SK-N-SH (cell line): ENCODE data around the gene MXD3. TPM values are rescaled to one million over a fixed set of nuclear protein-coding genes. Genes with fewer than 3 reads are reported as not detected.

Experiments
- CTCF ChIA-PET: fragments of 300-600, 350-600 bp; formaldehyde crosslinking; extraction: SDS; loops from one replicate; lab custom pipeline; 2021; lab: Yijun Ruan, JAX
- POLR2A ChIA-PET: fragments of 350-600 bp; sonication (Branson Sonifier 250); formaldehyde crosslinking; extraction: SDS; loops from one replicate; lab custom pipeline; 2020; ENCODE audit warnings: antibody characterized with exemption, inconsistent platforms; lab: Yijun Ruan, JAX
- DNase-seq: peaks from one replicate; pipeline ENCODE4 v3.0.0; 2012
- H2AFZ ChIP-seq: fragments of 200-600 bp; sonication (generic); 2 replicates; pipeline ENCODE4 v1.8.1; 2016; ENCODE audit warnings: antibody characterized with exemption, mild to moderate bottlenecking, low read depth
- H3F3A ChIP-seq: fragments of 200-600 bp; sonication (generic); replicated peaks from 2 replicates; pipeline ENCODE3; 2016; ENCODE audit warnings: antibody characterized with exemption, mild to moderate bottlenecking; ENCODE audit not compliant: insufficient read depth
- H3K27ac ChIP-seq, 2 experiments: fragments of 200-500 bp in 1 of 2; fragments of 200-600 bp in 1 of 2; sonication (Bioruptor generic) in 1 of 2; sonication (generic), shearing (Covaris generic) in 1 of 2; 2 replicates each; pipeline versions ENCODE4 v1.5.1 to v1.6.1; 2014 to 2016; ENCODE audit warnings: low read depth in 2 of 2, inconsistent platforms in 1 of 2, low read length in 1 of 2, mild to moderate bottlenecking in 1 of 2, mixed read lengths in 1 of 2
- H3K27me3 ChIP-seq: fragments of 200-600 bp; sonication (generic), shearing (Covaris generic); 2 replicates; pipeline ENCODE4 v1.6.1; 2016; ENCODE audit warnings: mixed run types; ENCODE audit not compliant: insufficient read depth
- H3K36me3 ChIP-seq, 2 experiments: fragments of 200-500 bp in 1 of 2; fragments of 200-600 bp in 1 of 2; sonication (Bioruptor generic) in 1 of 2; sonication (generic) in 1 of 2; replicated peaks in 1 of 2; 2 replicates each; pipeline versions ENCODE3 to v1.5.1; 2014 to 2016; ENCODE audit warnings: low read length in 1 of 2, mild to moderate bottlenecking in 1 of 2; ENCODE audit not compliant: insufficient read depth in 2 of 2, control insufficient read depth in 1 of 2
- H3K4me1 ChIP-seq, 2 experiments: fragments of 200-500 bp in 1 of 2; fragments of 200-600 bp in 1 of 2; sonication (Bioruptor generic) in 1 of 2; sonication (generic), shearing (Covaris generic) in 1 of 2; 2 replicates each; pipeline versions ENCODE4 v1.5.1 to v1.6.1; 2014 to 2016; ENCODE audit warnings: low read depth in 1 of 2, low read length in 1 of 2, mixed run types in 1 of 2; ENCODE audit not compliant: insufficient read depth in 2 of 2, control insufficient read depth in 1 of 2
- H3K4me2 ChIP-seq: fragments of 200-600 bp; sonication (generic), shearing (Covaris generic); 2 replicates; pipeline ENCODE4 v1.6.1; 2017; ENCODE audit warnings: mixed run types
- H3K4me3 ChIP-seq, 2 experiments: fragments of 200-500 bp in 1 of 2; fragments of 200-600 bp in 1 of 2; sonication (Bioruptor generic) in 1 of 2; sonication (generic), shearing (Covaris generic) in 1 of 2; 2 replicates each; pipeline versions ENCODE4 v1.5.1 to v1.8.1; 2014 to 2016; ENCODE audit warnings: low read depth in 2 of 2, inconsistent platforms in 1 of 2, low read length in 1 of 2, mild to moderate bottlenecking in 1 of 2, mixed read lengths in 1 of 2, moderate library complexity in 1 of 2
- H3K79me2 ChIP-seq: fragments of 200-600 bp; sonication (generic); 2 replicates; pipeline ENCODE4 v1.8.1; 2017; ENCODE audit warnings: mild to moderate bottlenecking; ENCODE audit not compliant: insufficient read depth
- H3K9ac ChIP-seq: fragments of 200-600 bp; sonication (generic); 2 replicates; pipeline ENCODE4 v1.6.1; 2017; ENCODE audit warnings: mixed run types
- H3K9me2 ChIP-seq: fragments of 200-600 bp; sonication (generic); 2 replicates; pipeline ENCODE4 v1.6.1; 2017; ENCODE audit warnings: mixed run types
- H3K9me3 ChIP-seq: fragments of 200-600 bp; sonication (generic); 2 replicates; pipeline ENCODE4 v1.6.1; 2017; ENCODE audit warnings: mixed run types, mild to moderate bottlenecking, moderate library complexity
- H4K20me1 ChIP-seq: fragments of 200-600 bp; sonication (generic); 2 replicates; pipeline ENCODE4 v1.6.1; 2017; ENCODE audit warnings: mild to moderate bottlenecking, mixed run types; ENCODE audit not compliant: insufficient read depth
- CHD2 ChIP-seq: fragments of 150-350 bp; IDR thresholded peaks from 2 replicates; pipeline ENCODE4 v1.6.1; 2018; ENCODE audit warnings: low read length; ENCODE audit not compliant: partially characterized antibody
- ELF1 ChIP-seq: IDR thresholded peaks from 2 replicates; pipeline ENCODE4 v1.4.0; 2012
- EP300 ChIP-seq, 2 experiments: IDR thresholded peaks; 2 replicates each; pipeline versions ENCODE4 v1.4.0 to v1.6.1; 2012; ENCODE audit warnings: borderline replicate concordance in 1 of 2, low read depth in 1 of 2, low read length in 1 of 2
- GABPA ChIP-seq: IDR thresholded peaks from 2 replicates; pipeline ENCODE4 v1.4.0; 2012; ENCODE audit warnings: low read depth, mild to moderate bottlenecking
- GATA2 ChIP-seq: sonication (generic); formaldehyde crosslinking; IDR thresholded peaks from 2 replicates; pipeline ENCODE4 v1.5.0; 2020; ENCODE audit warnings: mild to moderate bottlenecking, missing genetic modification reagents
- JUND ChIP-seq: IDR thresholded peaks from 2 replicates; pipeline ENCODE4 v1.4.0; 2012
- MAX ChIP-seq: IDR thresholded peaks from 2 replicates; pipeline ENCODE4 v1.4.0; 2012; ENCODE audit warnings: low read depth
- MEF2A ChIP-seq: IDR thresholded peaks from 2 replicates; pipeline ENCODE4 v1.4.0; 2012; ENCODE audit warnings: low read depth, borderline replicate concordance
- MXI1 ChIP-seq: IDR thresholded peaks from 2 replicates; pipeline ENCODE4 v1.6.1; 2012; ENCODE audit warnings: mild to moderate bottlenecking, low read depth, low read length, improper control_type of control experiment
- PBX3 ChIP-seq: IDR thresholded peaks from 2 replicates; pipeline ENCODE4; 2012
- RAD21 ChIP-seq: IDR thresholded peaks from 2 replicates; pipeline ENCODE4 v1.6.1; 2012; ENCODE audit warnings: mild to moderate bottlenecking, low read length
- RFX5 ChIP-seq: IDR thresholded peaks from 2 replicates; pipeline ENCODE4 v1.6.1; 2012; ENCODE audit warnings: mild to moderate bottlenecking, improper control_type of control experiment, low read length
- SIN3A ChIP-seq: IDR thresholded peaks from 2 replicates; pipeline ENCODE4 v1.6.1; 2012; ENCODE audit warnings: low read depth, mild to moderate bottlenecking, low read length, moderate library complexity, borderline replicate concordance
- SMC3 ChIP-seq: IDR thresholded peaks from 2 replicates; pipeline ENCODE4 v1.6.1; 2012; ENCODE audit warnings: low read depth, low read length, improper control_type of control experiment
- TAF1 ChIP-seq: IDR thresholded peaks from 2 replicates; pipeline ENCODE4 v1.6.1; 2012; ENCODE audit warnings: low read depth, mild to moderate bottlenecking, low read length, moderate library complexity, borderline replicate concordance
- USF1 ChIP-seq: IDR thresholded peaks from 2 replicates; pipeline ENCODE4 v1.4.0; 2012; ENCODE audit warnings: low read depth, borderline replicate concordance
- USF2 ChIP-seq: fragments of 150-350 bp; IDR thresholded peaks from 2 replicates; pipeline ENCODE4 v1.6.1; 2017; ENCODE audit warnings: antibody characterized with exemption, low read length, low read depth, borderline replicate concordance
- YY1 ChIP-seq: IDR thresholded peaks from 2 replicates; pipeline ENCODE4 v1.4.0; 2012; ENCODE audit warnings: low read depth, mild to moderate bottlenecking
- ZBTB33 ChIP-seq: IDR thresholded peaks from 2 replicates; pipeline ENCODE4 v1.4.0; 2012; ENCODE audit warnings: low read depth, borderline replicate concordance
- whole genome bisulfite sequencing: methylation state at CpG from one replicate; pipeline ENCODE4 v1.1.6; 2017; ENCODE audit warnings: low lambda C conversion rate; 5-methylcytosine and 5-hydroxymethylcytosine counted together
- polyA plus RNA-seq, 3 experiments: library from polyadenylated mRNA; depleted of rRNA; stranded (reverse); fragments of >200 nt; gene quantifications; 2 replicates each; pipeline ENCODE4 v1.2.3, GENCODE V29; 2012

Gene MXD3
- polyA plus RNA-seq, 1 of the 3 experiments (the other 2 are of a cell fraction): 22.6 TPM

GRCh38 chr5:177355162-177355867, 43.6 kb upstream of the MXD3 start:
- Histone ChIP-seq H3K9me3 (no peaks in the 10 kb centered on the region), H2AFZ (no peak overlapping the region), H3K27ac (no peak overlapping the region), H3K9me2 (no peaks in the 10 kb centered on the region), H3K79me2 (peaks cover 12% of the 10 kb centered on the region), H3K27me3 (no peaks in the 10 kb centered on the region), H4K20me1 (no peaks in the 10 kb centered on the region), H3K4me2 (no peak overlapping the region)
- DNase-seq: no peak
- 47% methylated on average over 1 of the region's 1 CpG for WGBS
- POLR2A ChIA-PET: no interaction called here
- TF ChIP-seq ZBTB33 (no peak), EP300 (IDR thresholded peaks at IDR 0.05; ENCODE audit: borderline replicate concordance in 1 of 2, low read depth in 1 of 2, low read length in 1 of 2) (no peak), RAD21 (no peak), ELF1 (no peak), MAX (no peak), MXI1 (no peak), USF1 (no peak), TAF1 (no peak), RFX5 (no peak), GATA2 (CRISPR knock-in tag) (no peak), PBX3 (no peak), GABPA (no peak)
- TF ChIP-seq, all 33 proteins: peak for 0
- H3F3A ChIP-seq: no peaks in the 10 kb centered on the region
- CTCF ChIA-PET: interaction anchor here (1.1 to 3.3 kb wide), 4 partner anchors 11 to 38 kb away, joined by 3 to 14 read pairs (median 6); no protein-coding TSS in a partner anchor
- H3K4me3 ChIP-seq: no peak overlapping the region
- H3K36me3 ChIP-seq: no peaks in the 10 kb centered on the region
- no peak overlapping the region for H3K9ac ChIP-seq
- H3K4me1 ChIP-seq: peaks cover 0 to 17% of the 10 kb centered on the region in 2 experiments; a peak in 2 of 4 replicates

- Histone ChIP-seq H3K79me2 (peaks cover 18% of the 10 kb centered on the region), H3K4me1 (peaks cover 0 to 23% of the 10 kb centered on the region in 2 experiments; a peak in 2 of 4 replicates), H4K20me1 (no peaks in the 10 kb centered on the region), H3K9ac (no peak overlapping the region), H2AFZ (no peak overlapping the region), H3K27ac (no peak overlapping the region), H3K27me3 (no peaks in the 10 kb centered on the region), H3K9me2 (no peaks in the 10 kb centered on the region)
- no peak for DNase-seq
- TF ChIP-seq USF2 (no peak), MEF2A (no peak), JUND (no peak), YY1 (no peak), TAF1 (no peak), ELF1 (no peak), SIN3A (no peak), SMC3 (no peak), EP300 (IDR thresholded peaks at IDR 0.05; ENCODE audit: borderline replicate concordance in 1 of 2, low read depth in 1 of 2, low read length in 1 of 2) (no peak), RFX5 (no peak), CHD2 (no peak)
- TF ChIP-seq, all 33 proteins: peak for 0
- Histone ChIP-seq H3K4me2 (no peak overlapping the region), H3F3A (no peaks in the 10 kb centered on the region), H3K9me3 (no peaks in the 10 kb centered on the region), H3K4me3 (no peak overlapping the region), H3K36me3 (peaks cover 0 to under 1% of the 10 kb centered on the region in 2 experiments)
- ChIA-PET CTCF (interaction anchor here (1.1 to 3.3 kb wide), 2 partner anchors 15 to 36 kb away, joined by 3 to 14 read pairs; no protein-coding TSS in a partner anchor), POLR2A (no interaction called here)
- 65% methylated on average over 3 of the region's 3 CpGs for WGBS
These were observed 43.0 kb upstream of the MXD3 start for GRCh38 chr5:177354711-177355110.
